H9 (cell line): Measurements from ENCODE around the gene PRR11. TPM values are rescaled to one million over a fixed set of nuclear protein-coding genes. Genes with fewer than 3 reads are reported as not detected.

ENCODE experiments used
- DNase-seq: peaks from one replicate; pipeline ENCODE4 v3.0.0-alpha.2; 2017
- H2AFZ ChIP-seq: one replicate; pipeline ENCODE4 v1.6.1; 2013; ENCODE audit warnings: mild to moderate bottlenecking, low read length, control low read depth, moderate library complexity
- H2AK5ac ChIP-seq: 2 replicates; pipeline ENCODE4 v1.6.1; 2013; ENCODE audit warnings: low read length, control low read depth, mixed read lengths; ENCODE audit not compliant: insufficient read length
- H2BK120ac ChIP-seq: one replicate; pipeline ENCODE4 v1.6.1; 2013; ENCODE audit warnings: low read depth, mild to moderate bottlenecking, low read length, control low read depth, inconsistent platforms; ENCODE audit not compliant: poor library complexity, severe bottlenecking
- H2BK12ac ChIP-seq: 2 replicates; pipeline ENCODE4 v1.6.1; 2013; ENCODE audit warnings: low read length, control low read depth, mixed read lengths, low read depth; ENCODE audit not compliant: insufficient read length
- H2BK15ac ChIP-seq: 2 replicates; pipeline ENCODE4 v1.6.1; 2013; ENCODE audit warnings: low read depth, low read length, control low read depth
- H2BK20ac ChIP-seq: one replicate; pipeline ENCODE4 v1.6.1; 2013; ENCODE audit warnings: low read depth, mild to moderate bottlenecking, low read length, control low read depth, inconsistent platforms; ENCODE audit not compliant: poor library complexity, severe bottlenecking
- H2BK5ac ChIP-seq: 2 replicates; pipeline ENCODE4 v1.6.1; 2013; ENCODE audit warnings: low read length, control low read depth, mixed read lengths; ENCODE audit not compliant: insufficient read length
- H3K14ac ChIP-seq: 2 replicates; pipeline ENCODE4 v1.6.1; 2013; ENCODE audit warnings: low read length, control low read depth; ENCODE audit not compliant: insufficient read depth
- H3K18ac ChIP-seq: 2 replicates; pipeline ENCODE4 v1.6.1; 2013; ENCODE audit warnings: low read depth, mild to moderate bottlenecking, mixed read lengths, low read length, control low read depth; ENCODE audit not compliant: insufficient read length
- H3K23ac ChIP-seq: 2 replicates; pipeline ENCODE4 v1.6.1; 2013; ENCODE audit warnings: low read length, control low read depth, mixed read lengths, low read depth; ENCODE audit not compliant: insufficient read length
- H3K23me2 ChIP-seq: 2 replicates; pipeline ENCODE4 v1.6.1; 2013; ENCODE audit warnings: low read depth, mild to moderate bottlenecking, mixed read lengths, low read length, control low read depth; ENCODE audit not compliant: insufficient read length, poor library complexity, severe bottlenecking
- H3K27ac ChIP-seq: 2 replicates; pipeline ENCODE4 v1.5.1; 2013; ENCODE audit warnings: low read length, control low read depth, mixed read lengths, low read depth; ENCODE audit not compliant: insufficient read length
- H3K27me3 ChIP-seq: 2 replicates; pipeline ENCODE4 v1.6.1; 2013; ENCODE audit warnings: low read length, control low read depth, inconsistent platforms; ENCODE audit not compliant: insufficient read depth
- H3K4ac ChIP-seq: 2 replicates; pipeline ENCODE4 v1.6.1; 2013; ENCODE audit warnings: low read depth, mild to moderate bottlenecking, control low read depth, inconsistent platforms, low read length, moderate library complexity
- H3K4me1 ChIP-seq: 2 replicates; pipeline ENCODE4 v1.6.1; 2013; ENCODE audit warnings: low read length, control low read depth, inconsistent platforms; ENCODE audit not compliant: insufficient read depth
- H3K4me2 ChIP-seq: 2 replicates; pipeline ENCODE4 v1.6.1; 2013; ENCODE audit warnings: low read length, control low read depth, mixed read lengths; ENCODE audit not compliant: insufficient read length, insufficient read depth
- H3K56ac ChIP-seq: 2 replicates; pipeline ENCODE4 v1.6.1; 2013; ENCODE audit warnings: low read depth, mild to moderate bottlenecking, mixed read lengths, low read length, control low read depth; ENCODE audit not compliant: insufficient read length
- H3K79me1 ChIP-seq: 2 replicates; pipeline ENCODE4 v1.6.1; 2013; ENCODE audit warnings: low read depth, mild to moderate bottlenecking, moderate library complexity, low read length, control low read depth, inconsistent platforms; ENCODE audit not compliant: insufficient read depth, poor library complexity, severe bottlenecking
- H3K79me2 ChIP-seq: 2 replicates; pipeline ENCODE4 v1.6.1; 2013; ENCODE audit warnings: low read length, control low read depth, inconsistent platforms; ENCODE audit not compliant: insufficient read depth
- H3K9ac ChIP-seq: 2 replicates; pipeline ENCODE4 v1.6.1; 2013; ENCODE audit warnings: low read length, control low read depth, mixed read lengths; ENCODE audit not compliant: insufficient read length; ENCODE audit errors: extremely low read depth
- H3K9me3 ChIP-seq: one replicate; pipeline ENCODE4 v1.6.1; 2013; ENCODE audit warnings: low read depth, low read length, inconsistent platforms; ENCODE audit not compliant: control insufficient read depth
- H3T11ph ChIP-seq: one replicate; pipeline ENCODE4 v1.6.1; 2013; ENCODE audit warnings: mild to moderate bottlenecking, low read length, control low read depth, inconsistent platforms
- H4K20me1 ChIP-seq: one replicate; pipeline ENCODE4 v1.6.1; 2013; ENCODE audit not compliant: control insufficient read depth, insufficient read length, insufficient read depth
- H4K5ac ChIP-seq: 2 replicates; pipeline ENCODE4 v1.6.1; 2013; ENCODE audit warnings: low read depth, mild to moderate bottlenecking, mixed read lengths, low read length, control low read depth; ENCODE audit not compliant: insufficient read length
- H4K8ac ChIP-seq: replicated peaks from 2 replicates; pipeline ENCODE4 v1.6.1; 2013; ENCODE audit warnings: low read length, control low read depth, mixed read lengths, low read depth; ENCODE audit not compliant: insufficient read length
- H4K91ac ChIP-seq: 2 replicates; pipeline ENCODE4 v1.6.1; 2013; ENCODE audit warnings: low read depth, mild to moderate bottlenecking, moderate library complexity, mixed read lengths, low read length, control low read depth; ENCODE audit not compliant: insufficient read length
- H3K27ac Mint-ChIP-seq, 3 experiments: 2 replicates in 2 of 3; 3 replicates in 1 of 3; pipeline ENCODE4 v1.8.0; 2020 to 2021; ENCODE audit warnings: mixed read lengths in 3 of 3, mild to moderate bottlenecking in 1 of 3, moderate library complexity in 1 of 3
- H3K27me3 Mint-ChIP-seq: 2 replicates; pipeline ENCODE4 v1.8.0; 2021; ENCODE audit warnings: low read depth, mild to moderate bottlenecking, moderate library complexity, mixed read lengths
- H3K36me3 Mint-ChIP-seq, 3 experiments: 2 replicates in 2 of 3; 3 replicates in 1 of 3; pipeline ENCODE4 v1.8.0; 2020 to 2021; ENCODE audit warnings: low read depth in 3 of 3, mixed read lengths in 3 of 3; ENCODE audit not compliant: insufficient read depth in 1 of 3
- H3K4me1 Mint-ChIP-seq, 2 experiments: 2 replicates each; pipeline ENCODE4 v1.8.0; 2020; ENCODE audit warnings: mixed read lengths in 2 of 2
- H3K4me3 Mint-ChIP-seq, 2 experiments: 2 replicates in 1 of 2; 3 replicates in 1 of 2; pipeline ENCODE4 v1.8.0; 2020 to 2021; ENCODE audit warnings: mild to moderate bottlenecking in 2 of 2, mixed read lengths in 2 of 2, moderate library complexity in 1 of 2
- H3K9me3 Mint-ChIP-seq, 2 experiments: 2 replicates in 1 of 2; 3 replicates in 1 of 2; pipeline ENCODE4 v1.8.0; 2020; ENCODE audit warnings: mild to moderate bottlenecking in 2 of 2, mixed read lengths in 2 of 2, moderate library complexity in 1 of 2
- WGBS: extraction: QIAGEN DNeasy Blood & Tissue Kit; methylation state at CpG from one replicate; pipeline ENCODE4 v1.1.7; 2013; ENCODE audit warnings: missing lambda C conversion rate, low lambda C conversion rate, mixed read lengths; ENCODE audit not compliant: insufficient read length; ENCODE audit errors: extremely low coverage; 5-methylcytosine and 5-hydroxymethylcytosine counted together
- total RNA-seq: library from RNA; stranded (reverse); gene quantifications from 2 replicates; pipeline ENCODE4 v1.2.1, GENCODE V29; 2021
- TF ChIP-seq, protein P1 (sequence below): fragments of 200-600 bp; sonication (generic); conservative IDR thresholded peaks from 3 replicates; pipeline ENCODE4 v1.8.0; 2021; ENCODE audit warnings: antibody characterized with exemption, mild to moderate bottlenecking

Gene PRR11
- total RNA-seq, 1 experiment from 2014 or later, result 70.7 TPM

DNA sequence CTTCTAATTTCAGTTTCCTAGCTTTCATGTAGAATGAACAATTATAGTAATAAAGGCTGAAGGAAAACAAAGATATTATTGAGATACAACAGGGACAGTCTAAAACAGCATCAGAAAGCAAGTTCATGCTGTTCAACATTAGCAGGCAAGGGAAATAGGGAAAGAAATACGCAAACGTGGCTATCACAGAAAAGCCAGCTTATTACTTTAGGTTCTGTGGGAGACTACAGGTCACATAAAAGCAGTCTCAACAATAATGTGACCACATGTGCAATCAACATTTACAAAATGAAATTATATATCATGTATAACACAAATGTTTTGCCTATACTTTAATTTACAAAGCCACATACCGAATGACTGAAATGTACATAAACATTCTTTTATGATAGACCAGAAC lies 44.0 kb upstream of the PRR11 start:
- Histone ChIP-seq H3T11ph (no peak overlapping the region), H3K14ac (no peak overlapping the region), H2BK15ac (no peak overlapping the region), H3K9ac (no peak overlapping the region), H4K91ac (no peak overlapping the region), H3K23ac (no peak overlapping the region), H3K56ac (no peak overlapping the region), H2BK12ac (no peak overlapping the region), H3K4me2 (no peak overlapping the region), H2BK20ac (no peak overlapping the region), H2BK5ac (no peak overlapping the region), H3K27me3 (no peaks in the 10 kb centered on the region), H2AK5ac (no peak overlapping the region), H4K8ac (no peak overlapping the region), H3K23me2 (peaks cover 4% of the 10 kb centered on the region), H3K27ac (no peak overlapping the region), H4K20me1 (no peaks in the 10 kb centered on the region), H2BK120ac (no peak overlapping the region), H3K79me2 (0 out of 2 replicates have a peak, but pooled peaks cover 2% of the 10 kb centered on the region), H3K79me1 (peaks cover 2% of the 10 kb centered on the region), H4K5ac (no peak overlapping the region), H3K9me3 (no peaks in the 10 kb centered on the region), H3K4me1 (no peaks in the 10 kb centered on the region), H3K18ac (no peak overlapping the region), H2AFZ (no peak overlapping the region), H3K4ac (no peak overlapping the region)
- DNase-seq, result no peak
- Mint-ChIP-seq H3K27me3 (no peaks in the 10 kb centered on the region), H3K27ac (no peak overlapping the region), H3K4me3 (no peak overlapping the region), H3K9me3 (no peaks in the 10 kb centered on the region), H3K4me1 (peaks cover 4 to 5% of the 10 kb centered on the region in 2 experiments; a peak in 2 of 4 replicates), H3K36me3 (peaks cover 26 to 42% (median 30%) of the 10 kb centered on the region in 3 experiments)
- TF ChIP-seq, protein P1, sequence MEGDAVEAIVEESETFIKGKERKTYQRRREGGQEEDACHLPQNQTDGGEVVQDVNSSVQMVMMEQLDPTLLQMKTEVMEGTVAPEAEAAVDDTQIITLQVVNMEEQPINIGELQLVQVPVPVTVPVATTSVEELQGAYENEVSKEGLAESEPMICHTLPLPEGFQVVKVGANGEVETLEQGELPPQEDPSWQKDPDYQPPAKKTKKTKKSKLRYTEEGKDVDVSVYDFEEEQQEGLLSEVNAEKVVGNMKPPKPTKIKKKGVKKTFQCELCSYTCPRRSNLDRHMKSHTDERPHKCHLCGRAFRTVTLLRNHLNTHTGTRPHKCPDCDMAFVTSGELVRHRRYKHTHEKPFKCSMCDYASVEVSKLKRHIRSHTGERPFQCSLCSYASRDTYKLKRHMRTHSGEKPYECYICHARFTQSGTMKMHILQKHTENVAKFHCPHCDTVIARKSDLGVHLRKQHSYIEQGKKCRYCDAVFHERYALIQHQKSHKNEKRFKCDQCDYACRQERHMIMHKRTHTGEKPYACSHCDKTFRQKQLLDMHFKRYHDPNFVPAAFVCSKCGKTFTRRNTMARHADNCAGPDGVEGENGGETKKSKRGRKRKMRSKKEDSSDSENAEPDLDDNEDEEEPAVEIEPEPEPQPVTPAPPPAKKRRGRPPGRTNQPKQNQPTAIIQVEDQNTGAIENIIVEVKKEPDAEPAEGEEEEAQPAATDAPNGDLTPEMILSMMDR, result no peak
- WGBS, result no CpG with 5 or more reads among the region's 3 CpGs
